OCI-LY3 (cell line): ENCODE measurements around the gene VBP1.
A peak's percentile ranks its signal among the peaks of the same experiment; 100 is the strongest.
"Not testable (repeated sequence)": the region's sequence is repeated elsewhere in the genome, so short reads cannot be mapped to it uniquely, and the experiment has no call there.

Source experiments
- H2AFZ ChIP-seq: fragments of 200-600, 300-600 bp; shearing (Covaris generic); 2 replicates; pipeline ENCODE4 v1.6.0; 2014; ENCODE audit warnings: antibody characterized with exemption, low read depth, low read length
- H3K27ac ChIP-seq: fragments of 200-600, 300-600 bp; sonication (generic); 2 replicates; pipeline ENCODE4 v1.5.1; 2014; ENCODE audit warnings: mild to moderate bottlenecking, low read length, moderate library complexity, mixed read lengths
- H3K27me3 ChIP-seq: fragments of 200-600, 300-600 bp; sonication (generic); 2 replicates; pipeline ENCODE4 v1.6.1; 2014; ENCODE audit warnings: low read depth, low read length, mixed read lengths
- H3K36me3 ChIP-seq: fragments of 200-600, 300-600 bp; sonication (generic); replicated peaks from 2 replicates; pipeline ENCODE3; 2014; ENCODE audit warnings: low read depth, low read length, mixed read lengths
- H3K4me1 ChIP-seq: fragments of 300-600, 200-600 bp; sonication (generic); 2 replicates; pipeline ENCODE4 v1.6.1; 2014; ENCODE audit warnings: low read length, mixed read lengths
- H3K4me2 ChIP-seq: fragments of 200-600, 300-600 bp; sonication (generic); 2 replicates; pipeline ENCODE4 v1.6.1; 2014; ENCODE audit warnings: low read length, mixed read lengths
- H3K4me3 ChIP-seq: fragments of 300-600, 200-600 bp; sonication (generic); 2 replicates; pipeline ENCODE4 v1.5.1; 2014; ENCODE audit warnings: antibody characterized with exemption, mild to moderate bottlenecking, low read length, moderate library complexity
- H3K79me2 ChIP-seq: fragments of 300-600, 200-600 bp; shearing (Covaris generic); 2 replicates; pipeline ENCODE4 v1.6.1; 2014; ENCODE audit warnings: mild to moderate bottlenecking, low read length, mixed read lengths
- H3K9ac ChIP-seq: fragments of 300-600, 200-600 bp; shearing (Covaris generic); 2 replicates; pipeline ENCODE4 v1.6.0; 2014; ENCODE audit warnings: mild to moderate bottlenecking, low read length, moderate library complexity
- H3K9me3 ChIP-seq: fragments of 200-600, 300-600 bp; shearing (Covaris generic); 2 replicates; pipeline ENCODE4 v1.6.1; 2014; ENCODE audit warnings: low read length, mixed read lengths; ENCODE audit not compliant: insufficient read depth
- H4K20me1 ChIP-seq: fragments of 200-600, 300-600 bp; sonication (generic); 2 replicates; pipeline ENCODE4 v1.6.1; 2016; ENCODE audit warnings: low read length, mixed read lengths; ENCODE audit not compliant: insufficient read depth
- CTCF ChIP-seq: fragments of 200-600, 300-600 bp; sonication (generic); IDR thresholded peaks from 2 replicates; pipeline ENCODE4 v1.5.1; 2014; ENCODE audit warnings: antibody characterized with exemption, low read length, low read depth
- EZH2phosphoT487 ChIP-seq: fragments of 200-600 bp; shearing (Covaris generic); IDR thresholded peaks from 2 replicates; pipeline ENCODE4 v1.6.1; 2018; ENCODE audit warnings: antibody characterized with exemption, mixed run types, low read depth

Gene VBP1

GRCh38 chrX:155218777-155219176 is 2.5 kb downstream of the VBP1 start:
- H3K4me3 ChIP-seq = no peak overlapping the region
- no peak overlapping the region for H3K9ac ChIP-seq
- H3K27me3 ChIP-seq = no peaks in the 10 kb centered on the region
- H3K79me2 ChIP-seq = peaks cover 47% of the 10 kb centered on the region
- TF ChIP-seq CTCF (no peak), EZH2phosphoT487 (no peak)
- H3K9me3 ChIP-seq = no peaks in the 10 kb centered on the region
- no peak overlapping the region for H3K4me2 ChIP-seq
- H2AFZ ChIP-seq = no peak overlapping the region
- peaks cover 26% of the 10 kb centered on the region for H3K36me3 ChIP-seq
- H4K20me1 ChIP-seq = peaks cover 14% of the 10 kb centered on the region
- no peak overlapping the region for H3K27ac ChIP-seq
- peaks cover 21% of the 10 kb centered on the region for H3K4me1 ChIP-seq

GRCh38 chrX:155221351-155221750 is 5.1 kb downstream of the VBP1 start:
- no peaks in the 10 kb centered on the region for H3K27me3 ChIP-seq
- TF ChIP-seq CTCF (no peak), EZH2phosphoT487 (no peak)
- H3K4me2 ChIP-seq = no peak overlapping the region
- no peak overlapping the region for H2AFZ ChIP-seq
- H3K36me3 ChIP-seq = peaks cover 26% of the 10 kb centered on the region
- no peak overlapping the region for H3K4me3 ChIP-seq
- no peak overlapping the region for H3K27ac ChIP-seq
- H3K4me1 ChIP-seq = peaks cover 15% of the 10 kb centered on the region
- H3K9ac ChIP-seq = no peak overlapping the region
- H3K9me3 ChIP-seq = no peaks in the 10 kb centered on the region
- H3K79me2 ChIP-seq = peaks cover 46% of the 10 kb centered on the region
- H4K20me1 ChIP-seq = peaks cover 14% of the 10 kb centered on the region

GRCh38 chrX:155223746-155224145 is 7.5 kb downstream of the VBP1 start:
- Histone ChIP-seq H3K79me2 (peaks cover 22% of the 10 kb centered on the region), H3K36me3 (peaks cover 40% of the 10 kb centered on the region)
- H3K4me1 ChIP-seq = not testable (repeated sequence)

GRCh38 chrX:155225774-155226173 is 9.5 kb downstream of the VBP1 start:
- no peak overlapping the region for H3K4me2 ChIP-seq
- H3K36me3 ChIP-seq = peaks cover 39% of the 10 kb centered on the region
- peaks cover 9% of the 10 kb centered on the region for H3K79me2 ChIP-seq
- H2AFZ ChIP-seq = no peak overlapping the region
- peaks cover 4% of the 10 kb centered on the region for H3K4me1 ChIP-seq
- no peak overlapping the region for H3K4me3 ChIP-seq
- TF ChIP-seq EZH2phosphoT487 (no peak), CTCF (no peak)
- no peaks in the 10 kb centered on the region for H3K9me3 ChIP-seq
- H3K27me3 ChIP-seq = no peaks in the 10 kb centered on the region
- peaks cover under 1% of the 10 kb centered on the region; the same call in 1 of the 2 replicates for H4K20me1 ChIP-seq
- no peak overlapping the region for H3K9ac ChIP-seq
- H3K27ac ChIP-seq = no peak overlapping the region

More at GRCh38 chrX:155223746-155224145, 7.5 kb downstream of the VBP1 start:
- not testable (repeated sequence) for H3K9me3 ChIP-seq, H4K20me1 ChIP-seq, H3K4me2 ChIP-seq, H3K4me3 ChIP-seq, H3K9ac ChIP-seq, H2AFZ ChIP-seq, H3K27me3 ChIP-seq, H3K27ac ChIP-seq

GRCh38 chrX:155231163-155231562 is 14.9 kb downstream of the VBP1 start:
- Histone ChIP-seq H3K4me3 (no peak overlapping the region), H3K9ac (no peak overlapping the region), H3K27me3 (no peaks in the 10 kb centered on the region), H3K4me2 (peak overlapping the region; percentile 44; the same call in 1 of the 2 replicates), H3K9me3 (no peaks in the 10 kb centered on the region), H3K36me3 (peaks cover 43% of the 10 kb centered on the region), H2AFZ (no peak overlapping the region), H3K79me2 (peaks cover 28% of the 10 kb centered on the region), H3K27ac (peak overlapping the region; percentile 44), H4K20me1 (peaks cover 11% of the 10 kb centered on the region), H3K4me1 (peaks cover 13% of the 10 kb centered on the region)
- TF ChIP-seq EZH2phosphoT487 = no peak
- TF ChIP-seq CTCF = no peak
